HEK293T (cell line): Measurements from ENCODE around the gene LARGE1.

Experiments used
- BHLHE40 ChIP-seq: fragments of 450-650 bp; IDR thresholded peaks from 2 replicates; pipeline ENCODE4 v1.6.1; 2016; ENCODE audit warnings: mild to moderate bottlenecking, moderate library complexity, borderline replicate concordance
- CTBP1 ChIP-seq: fragments of 450-650 bp; IDR thresholded peaks from 2 replicates; pipeline ENCODE4 v1.6.1; 2016; ENCODE audit warnings: borderline replicate concordance
- ELF4 ChIP-seq: fragments of 450-650 bp; IDR thresholded peaks from 2 replicates; pipeline ENCODE4 v1.6.1; 2017; ENCODE audit warnings: antibody characterized with exemption
- FOXA1 ChIP-seq: fragments of 450-650 bp; IDR thresholded peaks from 2 replicates; pipeline ENCODE4 v1.6.1; 2016; ENCODE audit warnings: mild to moderate bottlenecking
- FOXM1 ChIP-seq: fragments of 450-650 bp; IDR thresholded peaks from 2 replicates; pipeline ENCODE4 v1.6.1; 2017; ENCODE audit warnings: mild to moderate bottlenecking, borderline replicate concordance
- HDGF ChIP-seq: fragments of 450-650 bp; IDR thresholded peaks from 2 replicates; pipeline ENCODE4 v1.6.1; 2017; ENCODE audit warnings: antibody characterized with exemption, borderline replicate concordance
- L3MBTL2 ChIP-seq: fragments of 450-650 bp; conservative IDR thresholded peaks from 2 replicates; pipeline ENCODE4 v1.6.1; 2016; ENCODE audit warnings: mild to moderate bottlenecking
- NFRKB ChIP-seq: fragments of 450-650 bp; IDR thresholded peaks from 2 replicates; pipeline ENCODE4 v1.6.1; 2016; ENCODE audit warnings: mild to moderate bottlenecking, moderate library complexity
- PKNOX1 ChIP-seq: fragments of 450-650 bp; IDR thresholded peaks from 2 replicates; pipeline ENCODE4 v1.6.1; 2016
- SP1 ChIP-seq: fragments of 450-650 bp; IDR thresholded peaks from 2 replicates; pipeline ENCODE4 v1.6.1; 2017
- SUZ12 ChIP-seq: fragments of 450-650 bp; IDR thresholded peaks from 2 replicates; pipeline ENCODE4 v1.6.1; 2016; ENCODE audit warnings: mild to moderate bottlenecking
- ZNF384 ChIP-seq: fragments of 450-650 bp; IDR thresholded peaks from 2 replicates; pipeline ENCODE4 v1.6.1; 2016

- TF ChIP-seq SP1, result no peak
- no peak for TF ChIP-seq ELF4
- no peak for TF ChIP-seq FOXM1
- TF ChIP-seq PKNOX1, result no peak
- no peak for TF ChIP-seq FOXA1
- no peak for TF ChIP-seq BHLHE40
- no peak for TF ChIP-seq L3MBTL2
- TF ChIP-seq SUZ12, result no peak
- no peak for TF ChIP-seq ZNF384
- no peak for TF ChIP-seq NFRKB
- no peak for TF ChIP-seq CTBP1
- no peak for TF ChIP-seq HDGF
Measured at GRCh38 chr22:33666961-33667619, 253.2 kb downstream of the LARGE1 start.
